Measurements from ENCODE around the gene MYO3A. TPM values are rescaled to one million over a fixed set of nuclear protein-coding genes. Genes with fewer than 3 reads are reported as not detected.
"Not testable (repeated sequence)": the region's sequence is repeated elsewhere in the genome, so short reads cannot be mapped to it uniquely, and the experiment has no call there.

Gene MYO3A
- total RNA-seq, 1 donor from 2014 or later: 1.1 TPM

GRCh38 chr10:26067680-26068079 lies 133.7 kb downstream of the MYO3A start:
- CTCF ChIA-PET: no interaction called here
- no peak for DNase-seq
- Mint-ChIP-seq H3K9me3 (no peaks in the 10 kb centered on the region), H3K4me1 (no peaks in the 10 kb centered on the region), H3K4me3 (no peak overlapping the region), H3K27ac (no peak overlapping the region), H3K36me3 (ENCODE audit: low read depth) (no peaks in the 10 kb centered on the region), H3K27me3 (no peaks in the 10 kb centered on the region)
- ATAC-seq (ENCODE audit: low read depth): no peak
- POLR2A ChIA-PET: no interaction called here
- TF ChIP-seq CTCF (IDR thresholded peaks at IDR 0.05): no peak
- intact Hi-C loops (cut with micrococcal nuclease): no loop called here

GRCh38 chr10:26080971-26081370 lies 146.9 kb downstream of the MYO3A start:
- H3K36me3 Mint-ChIP-seq (ENCODE audit: low read depth); H3K4me3 Mint-ChIP-seq; intact Hi-C loops (cut with micrococcal nuclease); H3K27ac Mint-ChIP-seq; POLR2A ChIA-PET; ATAC-seq (ENCODE audit: low read depth); H3K4me1 Mint-ChIP-seq; H3K27me3 Mint-ChIP-seq; H3K9me3 Mint-ChIP-seq; CTCF ChIA-PET; DNase-seq: not testable (repeated sequence)

- no peaks in the 10 kb centered on the region for H3K9me3 Mint-ChIP-seq
- H3K27me3 Mint-ChIP-seq: peaks cover 8% of the 10 kb centered on the region
- ATAC-seq (ENCODE audit: low read depth) (no peak), DNase-seq (no peak)
- no peak for TF ChIP-seq CTCF (IDR thresholded peaks at IDR 0.05)
- no peaks in the 10 kb centered on the region for H3K36me3 Mint-ChIP-seq (ENCODE audit: low read depth)
- H3K4me3 Mint-ChIP-seq: no peak overlapping the region
- no peaks in the 10 kb centered on the region for H3K4me1 Mint-ChIP-seq
- ChIA-PET POLR2A (no interaction called here), CTCF (no interaction called here)
- no peak overlapping the region for H3K27ac Mint-ChIP-seq
- intact Hi-C loops (cut with micrococcal nuclease): no loop called here
Measured at GRCh38 chr10:26081459-26081858, 147.4 kb downstream of the MYO3A start.

- H3K4me1 Mint-ChIP-seq: no peaks in the 10 kb centered on the region
- ATAC-seq (ENCODE audit: low read depth) (no peak), DNase-seq (no peak)
- H3K36me3 Mint-ChIP-seq (ENCODE audit: low read depth): no peaks in the 10 kb centered on the region
- H3K27me3 Mint-ChIP-seq: peaks cover 13% of the 10 kb centered on the region
- H3K27ac Mint-ChIP-seq: no peak overlapping the region
- no peak overlapping the region for H3K4me3 Mint-ChIP-seq
- no peaks in the 10 kb centered on the region for H3K9me3 Mint-ChIP-seq
- ChIA-PET CTCF (no interaction called here), POLR2A (no interaction called here)
- no peak for TF ChIP-seq CTCF (IDR thresholded peaks at IDR 0.05)
- intact Hi-C loops (cut with micrococcal nuclease): no loop called here
Measured at GRCh38 chr10:26085549-26085948, 151.5 kb downstream of the MYO3A start.

- Mint-ChIP-seq H3K4me3 (no peak overlapping the region), H3K27ac (no peak overlapping the region), H3K4me1 (no peaks in the 10 kb centered on the region), H3K9me3 (no peaks in the 10 kb centered on the region), H3K27me3 (peaks cover 9% of the 10 kb centered on the region), H3K36me3 (ENCODE audit: low read depth) (no peaks in the 10 kb centered on the region)
- TF ChIP-seq CTCF (IDR thresholded peaks at IDR 0.05): no peak
- ChIA-PET CTCF (no interaction called here), POLR2A (no interaction called here)
- intact Hi-C loops (cut with micrococcal nuclease): no loop called here
- DNase-seq: no peak
- no peak for ATAC-seq (ENCODE audit: low read depth)
Measured at GRCh38 chr10:26087666-26088065, 153.6 kb downstream of the MYO3A start.

- H3K4me3 Mint-ChIP-seq: no peak overlapping the region
- DNase-seq (no peak), ATAC-seq (ENCODE audit: low read depth) (no peak)
- H3K27me3 Mint-ChIP-seq: peaks cover 5% of the 10 kb centered on the region
- no peak for TF ChIP-seq CTCF (IDR thresholded peaks at IDR 0.05)
- ChIA-PET POLR2A (no interaction called here), CTCF (no interaction called here)
- no peak overlapping the region for H3K27ac Mint-ChIP-seq
- intact Hi-C loops (cut with micrococcal nuclease): no loop called here
- H3K4me1 Mint-ChIP-seq: no peaks in the 10 kb centered on the region
- H3K36me3 Mint-ChIP-seq (ENCODE audit: low read depth): no peaks in the 10 kb centered on the region
- no peaks in the 10 kb centered on the region for H3K9me3 Mint-ChIP-seq
Measured at GRCh38 chr10:26090026-26090425, 156.0 kb downstream of the MYO3A start.

Data from activated B cell treated with CpG ODN at 0.5 μM for 24 hours (primary cell).